Panc1 (cell line): Measurements from ENCODE around the gene GNAQ. TPM values are rescaled to one million over a fixed set of nuclear protein-coding genes. Genes with fewer than 3 reads are reported as not detected.

Experiments
- ATAC-seq: fragments of 200-7000 bp; cut with Tn5 transposase; 2 replicates; pipeline ENCODE4 v1.9.1; 2020; ENCODE audit warnings: mild to moderate bottlenecking, moderate library complexity
- BruUV-seq: library from RNA; stranded (reverse); fragments of 400-500 nt; replicated peaks from 2 replicates; lab custom pipeline; 2021; lab: Mats Ljungman, UMichigan
- CTCF ChIA-PET: fragments of 300-600 bp; sonication (Branson Sonifier 250); formaldehyde crosslinking; loops from one replicate; lab custom pipeline; 2022; ENCODE audit warnings: antibody characterized with exemption; lab: Charles Lee
- POLR2A ChIA-PET: fragments of 300-600 bp; sonication (Branson Sonifier 250); formaldehyde crosslinking; loops from one replicate; lab custom pipeline; 2022; ENCODE audit warnings: antibody characterized with exemption; lab: Charles Lee
- DNase-seq: peaks from one replicate; pipeline ENCODE4 v3.0.0-alpha.2; 2010; ENCODE audit warnings: low read depth, low spot score
- H3K27ac ChIP-seq: 2 replicates; pipeline ENCODE4 v1.5.1; 2011; ENCODE audit warnings: mild to moderate bottlenecking, low read length, inconsistent platforms
- H3K27me3 ChIP-seq: fragments of 200-500 bp; sonication (Bioruptor generic); 2 replicates; pipeline ENCODE4 v1.6.0; 2014; ENCODE audit warnings: low read length, inconsistent platforms; ENCODE audit not compliant: control insufficient read depth, insufficient read depth
- H3K36me3 ChIP-seq: fragments of 200-500 bp; sonication (Bioruptor generic); 2 replicates; pipeline ENCODE4 v1.5.1; 2014; ENCODE audit warnings: inconsistent platforms, mild to moderate bottlenecking, low read length, moderate library complexity; ENCODE audit not compliant: control insufficient read depth, insufficient read depth
- H3K4me1 ChIP-seq: 2 replicates; pipeline ENCODE4 v1.5.1; 2011; ENCODE audit warnings: inconsistent platforms, mild to moderate bottlenecking, low read length, moderate library complexity; ENCODE audit not compliant: control insufficient read depth, insufficient read depth
- H3K4me3 ChIP-seq, 2 experiments: 2 replicates each; pipeline ENCODE4 v1.5.1; 2011 to 2012; ENCODE audit warnings: low read depth in 2 of 2, low read length in 2 of 2, mild to moderate bottlenecking in 2 of 2, inconsistent platforms in 1 of 2, moderate library complexity in 1 of 2
- H3K9me3 ChIP-seq: fragments of 200-500 bp; sonication (Bioruptor generic); 2 replicates; pipeline ENCODE4 v1.5.1; 2014; ENCODE audit warnings: low read depth, mild to moderate bottlenecking, inconsistent platforms, low read length, moderate library complexity; ENCODE audit not compliant: control insufficient read depth, insufficient read depth
- POLR2AphosphoS5 ChIP-seq: IDR thresholded peaks from 2 replicates; pipeline ENCODE4 v1.6.1; 2012; ENCODE audit warnings: mild to moderate bottlenecking, low read depth, low read length, moderate library complexity
- SIN3A ChIP-seq: IDR thresholded peaks from 2 replicates; pipeline ENCODE4 v1.6.1; 2012; ENCODE audit warnings: low read depth, mild to moderate bottlenecking, low read length, moderate library complexity, borderline replicate concordance; ENCODE audit not compliant: insufficient read depth
- TCF7L2 ChIP-seq: IDR thresholded peaks from 2 replicates; pipeline ENCODE4 v1.6.1; 2011; ENCODE audit warnings: mild to moderate bottlenecking, low read depth, low read length, inconsistent platforms
- in situ Hi-C: cut with HindIII; loops from 2 replicates; pipeline ENCODE4 v1.10.0; 2016; ENCODE audit warnings: low sequenced_read_pairs, low pct_unique_long_range_greater_than_20kb
- intact Hi-C: fragments of 100-400 bp; cut with micrococcal nuclease; formaldehyde crosslinking; loops from one replicate; pipeline ENCODE4 v1.10.0; 2022; ENCODE audit not compliant: unreplicated experiment
- total RNA-seq: library from RNA; stranded (reverse); gene quantifications from one replicate; pipeline ENCODE4 v1.2.1, GENCODE V29; 2021; ENCODE audit not compliant: unreplicated experiment
- TF ChIP-seq, protein P1 (sequence below), 2 experiments: IDR thresholded peaks; 2 replicates each; pipeline ENCODE4 v1.6.1; 2011 to 2012; ENCODE audit warnings: low read depth in 2 of 2, control low read depth in 1 of 2, low read length in 1 of 2, mild to moderate bottlenecking in 1 of 2, moderate library complexity in 1 of 2; ENCODE audit not compliant: insufficient read depth in 1 of 2
- TF ChIP-seq, protein P2 (sequence below): fragments of 450-650 bp; IDR thresholded peaks from 2 replicates; pipeline ENCODE4 v1.5.1; 2017; ENCODE audit warnings: mild to moderate bottlenecking

GNAQ gene
- total RNA-seq, 1 experiment from 2014 or later = 34.5 TPM

- Histone ChIP-seq H3K4me1 (no peaks in the 10 kb centered on the region), H3K36me3 (no peaks in the 10 kb centered on the region; the same call in 1 of the 2 replicates), H3K4me3 (no peak overlapping the region), H3K27me3 (no peaks in the 10 kb centered on the region), H3K27ac (no peak overlapping the region), H3K9me3 (no peaks in the 10 kb centered on the region)
- no TSS peak for BruUV-seq
- ChIA-PET CTCF (no interaction called here), POLR2A (no interaction called here)
- no peak for DNase-seq
- in situ Hi-C loops = no loop called here
- no peak for ATAC-seq
- intact Hi-C loops = no loop called here
- TF ChIP-seq SIN3A (no peak), POLR2AphosphoS5 (no peak), TCF7L2 (no peak)
- TF ChIP-seq, protein P1, sequence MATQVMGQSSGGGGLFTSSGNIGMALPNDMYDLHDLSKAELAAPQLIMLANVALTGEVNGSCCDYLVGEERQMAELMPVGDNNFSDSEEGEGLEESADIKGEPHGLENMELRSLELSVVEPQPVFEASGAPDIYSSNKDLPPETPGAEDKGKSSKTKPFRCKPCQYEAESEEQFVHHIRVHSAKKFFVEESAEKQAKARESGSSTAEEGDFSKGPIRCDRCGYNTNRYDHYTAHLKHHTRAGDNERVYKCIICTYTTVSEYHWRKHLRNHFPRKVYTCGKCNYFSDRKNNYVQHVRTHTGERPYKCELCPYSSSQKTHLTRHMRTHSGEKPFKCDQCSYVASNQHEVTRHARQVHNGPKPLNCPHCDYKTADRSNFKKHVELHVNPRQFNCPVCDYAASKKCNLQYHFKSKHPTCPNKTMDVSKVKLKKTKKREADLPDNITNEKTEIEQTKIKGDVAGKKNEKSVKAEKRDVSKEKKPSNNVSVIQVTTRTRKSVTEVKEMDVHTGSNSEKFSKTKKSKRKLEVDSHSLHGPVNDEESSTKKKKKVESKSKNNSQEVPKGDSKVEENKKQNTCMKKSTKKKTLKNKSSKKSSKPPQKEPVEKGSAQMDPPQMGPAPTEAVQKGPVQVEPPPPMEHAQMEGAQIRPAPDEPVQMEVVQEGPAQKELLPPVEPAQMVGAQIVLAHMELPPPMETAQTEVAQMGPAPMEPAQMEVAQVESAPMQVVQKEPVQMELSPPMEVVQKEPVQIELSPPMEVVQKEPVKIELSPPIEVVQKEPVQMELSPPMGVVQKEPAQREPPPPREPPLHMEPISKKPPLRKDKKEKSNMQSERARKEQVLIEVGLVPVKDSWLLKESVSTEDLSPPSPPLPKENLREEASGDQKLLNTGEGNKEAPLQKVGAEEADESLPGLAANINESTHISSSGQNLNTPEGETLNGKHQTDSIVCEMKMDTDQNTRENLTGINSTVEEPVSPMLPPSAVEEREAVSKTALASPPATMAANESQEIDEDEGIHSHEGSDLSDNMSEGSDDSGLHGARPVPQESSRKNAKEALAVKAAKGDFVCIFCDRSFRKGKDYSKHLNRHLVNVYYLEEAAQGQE (IDR thresholded peaks at IDR 0.05; ENCODE audit: insufficient read depth in 1 of 2, low read depth in 2 of 2, low read length in 1 of 2) = no peak
- TF ChIP-seq, protein P2, sequence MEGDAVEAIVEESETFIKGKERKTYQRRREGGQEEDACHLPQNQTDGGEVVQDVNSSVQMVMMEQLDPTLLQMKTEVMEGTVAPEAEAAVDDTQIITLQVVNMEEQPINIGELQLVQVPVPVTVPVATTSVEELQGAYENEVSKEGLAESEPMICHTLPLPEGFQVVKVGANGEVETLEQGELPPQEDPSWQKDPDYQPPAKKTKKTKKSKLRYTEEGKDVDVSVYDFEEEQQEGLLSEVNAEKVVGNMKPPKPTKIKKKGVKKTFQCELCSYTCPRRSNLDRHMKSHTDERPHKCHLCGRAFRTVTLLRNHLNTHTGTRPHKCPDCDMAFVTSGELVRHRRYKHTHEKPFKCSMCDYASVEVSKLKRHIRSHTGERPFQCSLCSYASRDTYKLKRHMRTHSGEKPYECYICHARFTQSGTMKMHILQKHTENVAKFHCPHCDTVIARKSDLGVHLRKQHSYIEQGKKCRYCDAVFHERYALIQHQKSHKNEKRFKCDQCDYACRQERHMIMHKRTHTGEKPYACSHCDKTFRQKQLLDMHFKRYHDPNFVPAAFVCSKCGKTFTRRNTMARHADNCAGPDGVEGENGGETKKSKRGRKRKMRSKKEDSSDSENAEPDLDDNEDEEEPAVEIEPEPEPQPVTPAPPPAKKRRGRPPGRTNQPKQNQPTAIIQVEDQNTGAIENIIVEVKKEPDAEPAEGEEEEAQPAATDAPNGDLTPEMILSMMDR = no peak
These were observed 300.5 kb downstream of the GNAQ start for GRCh38 chr9:77731008-77731698.

- POLR2A ChIA-PET = no interaction called here
- H3K36me3 ChIP-seq = no peaks in the 10 kb centered on the region; the same call in 1 of the 2 replicates
- H3K27me3 ChIP-seq = no peaks in the 10 kb centered on the region
- H3K9me3 ChIP-seq = no peaks in the 10 kb centered on the region
- intact Hi-C loops = no loop called here
- DNase-seq = no peak
- no peak overlapping the region for H3K27ac ChIP-seq
- in situ Hi-C loops = no loop called here
- CTCF ChIA-PET = no interaction called here
- no peaks in the 10 kb centered on the region for H3K4me1 ChIP-seq
- no peak for ATAC-seq
- no peak overlapping the region for H3K4me3 ChIP-seq
- BruUV-seq = no TSS peak
- TF ChIP-seq, protein P2 = no peak
- no peak for TF ChIP-seq SIN3A
- no peak for TF ChIP-seq POLR2AphosphoS5
- TF ChIP-seq, protein P1 (IDR thresholded peaks at IDR 0.05; ENCODE audit: insufficient read depth in 1 of 2, low read depth in 2 of 2, low read length in 1 of 2) = no peak
- TF ChIP-seq TCF7L2 = no peak
These were observed 302.4 kb downstream of the GNAQ start for GRCh38 chr9:77729177-77729576.
